WTC11 (cell line): Measurements from ENCODE around the gene SLIT3. TPM values are rescaled to one million over a fixed set of nuclear protein-coding genes. Genes with fewer than 3 reads are reported as not detected.

Experiments used
- ATAC-seq: fragments of 200-7000 bp; cut with Tn5 transposase; 2 replicates; pipeline ENCODE4 v1.10.0; 2021; ENCODE audit warnings: mild to moderate bottlenecking, moderate library complexity
- CTCF ChIA-PET: fragments of 300-600 bp; sonication (Branson Sonifier 250); formaldehyde crosslinking; loops from one replicate; lab custom pipeline; 2021; ENCODE audit warnings: antibody characterized with exemption; lab: Charles Lee
- POLR2A ChIA-PET: fragments of 350-600 bp; sonication (Branson Sonifier 250); formaldehyde crosslinking; loops from one replicate; lab custom pipeline; 2021; ENCODE audit warnings: antibody characterized with exemption; lab: Charles Lee
- DNase-seq: peaks from one replicate; pipeline ENCODE4 v3.0.0; 2021; ENCODE audit warnings: low spot score
- H3K27ac Mint-ChIP-seq: 2 replicates; pipeline ENCODE4 v1.8.0; 2021; ENCODE audit warnings: mixed read lengths
- H3K27me3 Mint-ChIP-seq: 2 replicates; pipeline ENCODE4 v1.8.0; 2021; ENCODE audit warnings: low read depth, mild to moderate bottlenecking, moderate library complexity, mixed read lengths
- H3K36me3 Mint-ChIP-seq: 2 replicates; pipeline ENCODE4 v1.8.0; 2021; ENCODE audit warnings: mixed read lengths
- H3K4me1 Mint-ChIP-seq: 2 replicates; pipeline ENCODE4 v1.8.0; 2022; ENCODE audit warnings: mixed read lengths
- H3K4me3 Mint-ChIP-seq: 2 replicates; pipeline ENCODE4 v1.8.0; 2021; ENCODE audit warnings: mild to moderate bottlenecking, moderate library complexity, mixed read lengths
- H3K9me3 Mint-ChIP-seq: 2 replicates; pipeline ENCODE4 v1.8.0; 2021; ENCODE audit warnings: mixed read lengths
- ATF3 ChIP-seq: sonication (generic); formaldehyde crosslinking; conservative IDR thresholded peaks from 2 replicates; pipeline ENCODE4 v1.8.1; 2022; ENCODE audit warnings: mild to moderate bottlenecking, missing genetic modification reagents
- CTCF ChIP-seq: fragments of 200-600 bp; IDR thresholded peaks from 2 replicates; pipeline ENCODE4 v1.8.0; 2022; ENCODE audit warnings: antibody characterized with exemption
- ERG ChIP-seq: fragments of 250-450 bp; sonication (Bioruptor Pico); IDR thresholded peaks from 2 replicates; pipeline ENCODE4 v1.8.0; 2021; ENCODE audit warnings: mild to moderate bottlenecking
- FOXJ3 ChIP-seq: sonication (generic); formaldehyde crosslinking; IDR thresholded peaks from 2 replicates; pipeline ENCODE4 v1.9.0; 2021; ENCODE audit warnings: missing genetic modification reagents, mild to moderate bottlenecking, borderline replicate concordance
- RORB ChIP-seq: fragments of 250-450 bp; sonication (Bioruptor Pico); IDR thresholded peaks from 2 replicates; pipeline ENCODE4 v1.9.0; 2021; ENCODE audit warnings: mild to moderate bottlenecking
- SP1 ChIP-seq: sonication (generic); formaldehyde crosslinking; conservative IDR thresholded peaks from 2 replicates; pipeline ENCODE4 v1.8.1; 2022; ENCODE audit warnings: missing genetic modification reagents
- TCF7 ChIP-seq: sonication (generic); formaldehyde crosslinking; IDR thresholded peaks from 2 replicates; pipeline ENCODE4 v1.8.0; 2022; ENCODE audit warnings: mild to moderate bottlenecking, low read depth, missing genetic modification reagents, moderate library complexity
- ZNF121 ChIP-seq: sonication (generic); formaldehyde crosslinking; IDR thresholded peaks from 2 replicates; pipeline ENCODE4 v1.8.0; 2023; ENCODE audit warnings: missing genetic modification reagents
- ZNF232 ChIP-seq: sonication (generic); formaldehyde crosslinking; IDR thresholded peaks from 2 replicates; pipeline ENCODE4 v1.8.0; 2022; ENCODE audit warnings: mild to moderate bottlenecking, missing genetic modification reagents
- ZNF396 ChIP-seq: fragments of 250-450 bp; sonication (Bioruptor Pico); IDR thresholded peaks from 2 replicates; pipeline ENCODE4 v1.8.0; 2021; ENCODE audit warnings: mild to moderate bottlenecking, moderate library complexity, borderline replicate concordance
- ZNF423 ChIP-seq: fragments of 250-450 bp; sonication (Bioruptor Pico); IDR thresholded peaks from 2 replicates; pipeline ENCODE4 v2.1.2; 2022; ENCODE audit warnings: mild to moderate bottlenecking, moderate library complexity
- ZNF671 ChIP-seq: fragments of 250-450 bp; sonication (Bioruptor Pico); IDR thresholded peaks from 2 replicates; pipeline ENCODE4 v1.8.0; 2021; ENCODE audit warnings: mild to moderate bottlenecking
- total RNA-seq: library from RNA; stranded (reverse); gene quantifications from 3 replicates; pipeline ENCODE4 v1.2.3, GENCODE V29; 2021
- TF ChIP-seq, protein P1 (sequence below): fragments of 250-450 bp; sonication (Bioruptor Pico); IDR thresholded peaks from 2 replicates; pipeline ENCODE4 v1.9.0; 2021; ENCODE audit warnings: mild to moderate bottlenecking, borderline replicate concordance
- TF ChIP-seq, protein P2 (sequence below): sonication (generic); formaldehyde crosslinking; IDR thresholded peaks from 2 replicates; pipeline ENCODE4 v1.8.1; 2023; ENCODE audit warnings: mild to moderate bottlenecking, missing genetic modification reagents, borderline replicate concordance

The SLIT3 gene
- total RNA-seq, 1 experiment from 2014 or later: 1.9 TPM

GRCh38 chr5:168734119-168734518 is 566.8 kb downstream of the SLIT3 start:
- no peak for TF ChIP-seq FOXJ3 (CRISPR knock-in tag)
- no peak for TF ChIP-seq ZNF121
- TF ChIP-seq CTCF: no peak
- no peak for TF ChIP-seq TCF7 (CRISPR knock-in tag)
- TF ChIP-seq ZNF671 (CRISPR knock-in tag): no peak
- TF ChIP-seq, protein P1, sequence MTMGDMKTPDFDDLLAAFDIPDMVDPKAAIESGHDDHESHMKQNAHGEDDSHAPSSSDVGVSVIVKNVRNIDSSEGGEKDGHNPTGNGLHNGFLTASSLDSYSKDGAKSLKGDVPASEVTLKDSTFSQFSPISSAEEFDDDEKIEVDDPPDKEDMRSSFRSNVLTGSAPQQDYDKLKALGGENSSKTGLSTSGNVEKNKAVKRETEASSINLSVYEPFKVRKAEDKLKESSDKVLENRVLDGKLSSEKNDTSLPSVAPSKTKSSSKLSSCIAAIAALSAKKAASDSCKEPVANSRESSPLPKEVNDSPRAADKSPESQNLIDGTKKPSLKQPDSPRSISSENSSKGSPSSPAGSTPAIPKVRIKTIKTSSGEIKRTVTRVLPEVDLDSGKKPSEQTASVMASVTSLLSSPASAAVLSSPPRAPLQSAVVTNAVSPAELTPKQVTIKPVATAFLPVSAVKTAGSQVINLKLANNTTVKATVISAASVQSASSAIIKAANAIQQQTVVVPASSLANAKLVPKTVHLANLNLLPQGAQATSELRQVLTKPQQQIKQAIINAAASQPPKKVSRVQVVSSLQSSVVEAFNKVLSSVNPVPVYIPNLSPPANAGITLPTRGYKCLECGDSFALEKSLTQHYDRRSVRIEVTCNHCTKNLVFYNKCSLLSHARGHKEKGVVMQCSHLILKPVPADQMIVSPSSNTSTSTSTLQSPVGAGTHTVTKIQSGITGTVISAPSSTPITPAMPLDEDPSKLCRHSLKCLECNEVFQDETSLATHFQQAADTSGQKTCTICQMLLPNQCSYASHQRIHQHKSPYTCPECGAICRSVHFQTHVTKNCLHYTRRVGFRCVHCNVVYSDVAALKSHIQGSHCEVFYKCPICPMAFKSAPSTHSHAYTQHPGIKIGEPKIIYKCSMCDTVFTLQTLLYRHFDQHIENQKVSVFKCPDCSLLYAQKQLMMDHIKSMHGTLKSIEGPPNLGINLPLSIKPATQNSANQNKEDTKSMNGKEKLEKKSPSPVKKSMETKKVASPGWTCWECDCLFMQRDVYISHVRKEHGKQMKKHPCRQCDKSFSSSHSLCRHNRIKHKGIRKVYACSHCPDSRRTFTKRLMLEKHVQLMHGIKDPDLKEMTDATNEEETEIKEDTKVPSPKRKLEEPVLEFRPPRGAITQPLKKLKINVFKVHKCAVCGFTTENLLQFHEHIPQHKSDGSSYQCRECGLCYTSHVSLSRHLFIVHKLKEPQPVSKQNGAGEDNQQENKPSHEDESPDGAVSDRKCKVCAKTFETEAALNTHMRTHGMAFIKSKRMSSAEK (CRISPR knock-in tag): no peak
- no peak for TF ChIP-seq ERG
- TF ChIP-seq ZNF423: no peak
- TF ChIP-seq, protein P2, sequence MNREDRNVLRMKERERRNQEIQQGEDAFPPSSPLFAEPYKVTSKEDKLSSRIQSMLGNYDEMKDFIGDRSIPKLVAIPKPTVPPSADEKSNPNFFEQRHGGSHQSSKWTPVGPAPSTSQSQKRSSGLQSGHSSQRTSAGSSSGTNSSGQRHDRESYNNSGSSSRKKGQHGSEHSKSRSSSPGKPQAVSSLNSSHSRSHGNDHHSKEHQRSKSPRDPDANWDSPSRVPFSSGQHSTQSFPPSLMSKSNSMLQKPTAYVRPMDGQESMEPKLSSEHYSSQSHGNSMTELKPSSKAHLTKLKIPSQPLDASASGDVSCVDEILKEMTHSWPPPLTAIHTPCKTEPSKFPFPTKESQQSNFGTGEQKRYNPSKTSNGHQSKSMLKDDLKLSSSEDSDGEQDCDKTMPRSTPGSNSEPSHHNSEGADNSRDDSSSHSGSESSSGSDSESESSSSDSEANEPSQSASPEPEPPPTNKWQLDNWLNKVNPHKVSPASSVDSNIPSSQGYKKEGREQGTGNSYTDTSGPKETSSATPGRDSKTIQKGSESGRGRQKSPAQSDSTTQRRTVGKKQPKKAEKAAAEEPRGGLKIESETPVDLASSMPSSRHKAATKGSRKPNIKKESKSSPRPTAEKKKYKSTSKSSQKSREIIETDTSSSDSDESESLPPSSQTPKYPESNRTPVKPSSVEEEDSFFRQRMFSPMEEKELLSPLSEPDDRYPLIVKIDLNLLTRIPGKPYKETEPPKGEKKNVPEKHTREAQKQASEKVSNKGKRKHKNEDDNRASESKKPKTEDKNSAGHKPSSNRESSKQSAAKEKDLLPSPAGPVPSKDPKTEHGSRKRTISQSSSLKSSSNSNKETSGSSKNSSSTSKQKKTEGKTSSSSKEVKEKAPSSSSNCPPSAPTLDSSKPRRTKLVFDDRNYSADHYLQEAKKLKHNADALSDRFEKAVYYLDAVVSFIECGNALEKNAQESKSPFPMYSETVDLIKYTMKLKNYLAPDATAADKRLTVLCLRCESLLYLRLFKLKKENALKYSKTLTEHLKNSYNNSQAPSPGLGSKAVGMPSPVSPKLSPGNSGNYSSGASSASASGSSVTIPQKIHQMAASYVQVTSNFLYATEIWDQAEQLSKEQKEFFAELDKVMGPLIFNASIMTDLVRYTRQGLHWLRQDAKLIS (CRISPR knock-in tag): no peak
- TF ChIP-seq SP1 (CRISPR knock-in tag): no peak
- TF ChIP-seq ATF3 (CRISPR knock-in tag): no peak
- TF ChIP-seq ZNF232: no peak
- no peak for TF ChIP-seq ZNF396 (CRISPR knock-in tag)
- no peak for TF ChIP-seq RORB
- Mint-ChIP-seq H3K9me3 (no peaks in the 10 kb centered on the region), H3K27ac (no peak overlapping the region), H3K27me3 (no peaks in the 10 kb centered on the region; the same call in 1 of the 2 replicates), H3K36me3 (no peaks in the 10 kb centered on the region), H3K4me3 (no peak overlapping the region), H3K4me1 (no peaks in the 10 kb centered on the region)
- ChIA-PET POLR2A (no interaction called here), CTCF (interaction anchor here (1.0 to 2.5 kb wide), 2 partner anchors 14 to 54 kb away, joined by 3 to 9 read pairs; no protein-coding TSS in a partner anchor)
- no peak for DNase-seq
- ATAC-seq: no peak
